ENCODE measurements around the gene TNFAIP8.

The TNFAIP8 gene

GRCh38 chr5:119353213-119353612 is 2.6 kb upstream of the TNFAIP8 start:
- Histone ChIP-seq H3K4me2 (ENCODE audit: low read length) (peak overlapping the region; percentile 98), H3K27ac (ENCODE audit: low read depth, low read length) (peak overlapping the region; percentile 86), H3K79me2 (ENCODE audit: control insufficient read depth, low read length) (peaks cover 53% of the 10 kb centered on the region), H3K9me2 (replicated peaks; ENCODE audit: control insufficient read depth, low read length) (no peaks in the 10 kb centered on the region), H3K4me1 (ENCODE audit: control insufficient read depth, low read length) (peaks cover 94% of the 10 kb centered on the region), H3K36me3 (ENCODE audit: control insufficient read depth, low read length) (peaks cover 3% of the 10 kb centered on the region; the same call in 1 of the 2 replicates), H3K4me3 (ENCODE audit: low read length) (peak overlapping the region; percentile 77), H3F3A (ENCODE audit: control insufficient read depth, insufficient read depth) (peaks cover 29% of the 10 kb centered on the region), H3K27me3 (ENCODE audit: control insufficient read depth, low read length) (peaks cover 6% of the 10 kb centered on the region; the same call in 1 of the 2 replicates), H4K20me1 (ENCODE audit: control insufficient read depth, insufficient read depth, low read depth, low read length) (0 out of 2 replicates have a peak, but pooled peaks cover 13% of the 10 kb centered on the region), H3K9me3 (ENCODE audit: control insufficient read depth, insufficient read depth, low read length) (no peaks in the 10 kb centered on the region)
- no peak for TF ChIP-seq EZH2phosphoT487 (IDR thresholded peaks at IDR 0.05; ENCODE audit: borderline replicate concordance, low read length)

GRCh38 chr5:119353686-119354366 is 2.0 kb upstream of the TNFAIP8 start:
- Histone ChIP-seq H3F3A (ENCODE audit: control insufficient read depth, insufficient read depth) (peaks cover 29% of the 10 kb centered on the region), H3K4me1 (ENCODE audit: control insufficient read depth, low read length) (peaks cover 94% of the 10 kb centered on the region), H3K27me3 (ENCODE audit: control insufficient read depth, low read length) (peaks cover 6% of the 10 kb centered on the region; the same call in 1 of the 2 replicates), H3K9me3 (ENCODE audit: control insufficient read depth, insufficient read depth, low read length) (no peaks in the 10 kb centered on the region), H3K27ac (ENCODE audit: low read depth, low read length) (peak overlapping the region; percentile 86), H3K79me2 (ENCODE audit: control insufficient read depth, low read length) (peaks cover 53% of the 10 kb centered on the region), H3K4me3 (ENCODE audit: low read length) (peak overlapping the region; percentile 77), H3K9me2 (replicated peaks; ENCODE audit: control insufficient read depth, low read length) (no peaks in the 10 kb centered on the region), H3K4me2 (ENCODE audit: low read length) (peak overlapping the region; percentile 98), H3K36me3 (ENCODE audit: control insufficient read depth, low read length) (peaks cover 3% of the 10 kb centered on the region; the same call in 1 of the 2 replicates), H4K20me1 (ENCODE audit: control insufficient read depth, insufficient read depth, low read depth, low read length) (0 out of 2 replicates have a peak, but pooled peaks cover 13% of the 10 kb centered on the region)
- TF ChIP-seq, protein P1, sequence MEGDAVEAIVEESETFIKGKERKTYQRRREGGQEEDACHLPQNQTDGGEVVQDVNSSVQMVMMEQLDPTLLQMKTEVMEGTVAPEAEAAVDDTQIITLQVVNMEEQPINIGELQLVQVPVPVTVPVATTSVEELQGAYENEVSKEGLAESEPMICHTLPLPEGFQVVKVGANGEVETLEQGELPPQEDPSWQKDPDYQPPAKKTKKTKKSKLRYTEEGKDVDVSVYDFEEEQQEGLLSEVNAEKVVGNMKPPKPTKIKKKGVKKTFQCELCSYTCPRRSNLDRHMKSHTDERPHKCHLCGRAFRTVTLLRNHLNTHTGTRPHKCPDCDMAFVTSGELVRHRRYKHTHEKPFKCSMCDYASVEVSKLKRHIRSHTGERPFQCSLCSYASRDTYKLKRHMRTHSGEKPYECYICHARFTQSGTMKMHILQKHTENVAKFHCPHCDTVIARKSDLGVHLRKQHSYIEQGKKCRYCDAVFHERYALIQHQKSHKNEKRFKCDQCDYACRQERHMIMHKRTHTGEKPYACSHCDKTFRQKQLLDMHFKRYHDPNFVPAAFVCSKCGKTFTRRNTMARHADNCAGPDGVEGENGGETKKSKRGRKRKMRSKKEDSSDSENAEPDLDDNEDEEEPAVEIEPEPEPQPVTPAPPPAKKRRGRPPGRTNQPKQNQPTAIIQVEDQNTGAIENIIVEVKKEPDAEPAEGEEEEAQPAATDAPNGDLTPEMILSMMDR (IDR thresholded peaks at IDR 0.05; ENCODE audit: low read depth, low read length, poor library complexity, severe bottlenecking), result no peak
- TF ChIP-seq EZH2phosphoT487 (IDR thresholded peaks at IDR 0.05; ENCODE audit: borderline replicate concordance, low read length), result no peak

DNA sequence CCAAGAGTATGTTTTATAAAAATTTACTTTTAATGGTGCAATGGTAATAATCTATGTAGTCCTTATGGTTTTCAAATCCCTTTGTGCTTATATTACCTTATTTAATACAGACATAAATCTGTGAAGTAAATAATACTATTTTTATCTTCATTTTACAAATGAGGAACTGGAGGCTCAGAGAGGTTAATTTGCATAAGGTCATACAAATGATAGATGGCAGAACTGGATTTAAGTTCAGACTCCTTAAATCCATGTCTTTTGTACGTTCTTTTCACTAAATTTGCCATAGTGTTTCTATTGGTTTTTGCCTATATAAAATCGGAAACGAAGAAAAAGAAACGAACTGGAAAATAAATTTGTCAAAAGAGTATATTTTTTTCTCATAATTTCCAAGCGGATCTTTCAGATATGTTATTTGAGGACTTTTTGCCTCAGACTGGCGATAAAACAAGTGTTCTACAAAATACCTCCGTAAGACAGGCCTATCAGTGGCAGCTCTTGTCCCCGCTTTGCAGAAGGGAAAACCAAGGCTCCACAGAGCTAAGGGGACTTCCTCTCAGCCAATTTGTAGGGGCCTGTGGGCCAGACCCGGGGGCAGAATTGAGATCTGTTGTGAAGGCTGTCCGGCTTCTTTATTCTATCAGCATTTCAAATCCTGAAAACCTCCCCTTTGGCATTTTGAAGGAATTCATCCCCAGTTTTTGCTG is 1.1 kb upstream of the TNFAIP8 start:
- Histone ChIP-seq H3F3A (ENCODE audit: control insufficient read depth, insufficient read depth) (peaks cover 26% of the 10 kb centered on the region), H3K79me2 (ENCODE audit: control insufficient read depth, low read length) (peaks cover 54% of the 10 kb centered on the region), H3K4me2 (ENCODE audit: low read length) (peak overlapping the region; percentile 98), H3K36me3 (ENCODE audit: control insufficient read depth, low read length) (peaks cover 3% of the 10 kb centered on the region; the same call in 1 of the 2 replicates), H3K4me3 (ENCODE audit: low read length) (peak overlapping the region; percentile 77), H3K27me3 (ENCODE audit: control insufficient read depth, low read length) (peaks cover 6% of the 10 kb centered on the region; the same call in 1 of the 2 replicates), H3K4me1 (ENCODE audit: control insufficient read depth, low read length) (peaks cover 94% of the 10 kb centered on the region), H3K9me3 (ENCODE audit: control insufficient read depth, insufficient read depth, low read length) (no peaks in the 10 kb centered on the region), H3K9me2 (replicated peaks; ENCODE audit: control insufficient read depth, low read length) (no peaks in the 10 kb centered on the region), H3K27ac (ENCODE audit: low read depth, low read length) (peak overlapping the region; percentile 86), H4K20me1 (ENCODE audit: control insufficient read depth, insufficient read depth, low read depth, low read length) (0 out of 2 replicates have a peak, but pooled peaks cover 13% of the 10 kb centered on the region)
- TF ChIP-seq, protein P1 (IDR thresholded peaks at IDR 0.05; ENCODE audit: low read depth, low read length, poor library complexity, severe bottlenecking), result no peak
- TF ChIP-seq EZH2phosphoT487 (IDR thresholded peaks at IDR 0.05; ENCODE audit: borderline replicate concordance, low read length), result no peak

Measured in DOHH2 (cell line).